GM08714 (cell line): Measurements from ENCODE around the gene PCBP2.
"Not testable (repeated sequence)": the region's sequence is repeated elsewhere in the genome, so short reads cannot be mapped to it uniquely, and the experiment has no call there.

Source experiments
- H3K4me3 ChIP-seq: fragments of 200-500 bp; sonication (Bioruptor generic); 2 replicates; pipeline ENCODE4 v1.5.1; 2014; ENCODE audit warnings: mild to moderate bottlenecking, low read length, inconsistent platforms
- ZNF274 ChIP-seq: IDR thresholded peaks from 2 replicates; pipeline ENCODE4 v1.6.1; 2012; ENCODE audit warnings: mild to moderate bottlenecking, low read depth, low read length

The PCBP2 gene

DNA sequence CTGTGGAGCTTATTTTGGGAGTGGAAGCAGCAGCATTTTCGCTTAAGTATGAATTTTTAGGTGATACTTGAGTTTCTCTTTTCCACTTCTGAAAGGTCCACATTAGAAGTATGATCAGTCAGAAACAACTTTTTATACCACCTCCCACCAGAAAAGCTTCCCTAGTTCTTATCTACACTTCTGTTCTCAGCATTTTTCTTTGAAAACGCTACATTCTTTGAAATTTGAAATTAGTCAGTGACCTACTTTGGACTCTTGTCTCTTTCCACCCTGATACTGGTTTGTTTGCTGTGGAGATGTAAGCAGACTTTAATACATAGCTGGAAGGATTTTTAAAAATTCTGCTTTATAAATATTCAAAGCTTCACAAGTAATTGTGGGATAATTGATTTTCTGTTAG is 22.2 kb downstream of the PCBP2 start:
- no peak for TF ChIP-seq ZNF274
- H3K4me3 ChIP-seq: no peak overlapping the region

DNA sequence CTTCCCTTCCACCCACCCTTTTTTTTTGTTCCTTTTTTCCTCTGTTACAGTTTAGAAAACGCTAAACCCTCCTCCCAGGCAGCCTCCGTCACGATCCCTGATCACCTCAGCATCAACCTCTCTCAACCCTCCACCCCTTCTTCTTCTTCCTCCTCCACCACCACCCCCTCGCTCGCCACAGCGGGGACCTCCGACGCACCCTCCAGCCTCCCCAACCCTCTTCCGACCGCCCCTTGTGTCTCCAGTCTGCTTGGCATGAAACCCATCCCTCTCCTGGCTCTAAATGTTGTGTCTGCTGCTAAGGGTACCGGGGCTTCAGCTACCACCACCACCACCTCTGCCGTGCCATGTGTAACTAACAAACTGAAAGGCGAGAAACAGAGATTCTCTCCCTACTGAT is 22.9 kb downstream of the PCBP2 start:
- no peak for TF ChIP-seq ZNF274
- no peak overlapping the region for H3K4me3 ChIP-seq

DNA sequence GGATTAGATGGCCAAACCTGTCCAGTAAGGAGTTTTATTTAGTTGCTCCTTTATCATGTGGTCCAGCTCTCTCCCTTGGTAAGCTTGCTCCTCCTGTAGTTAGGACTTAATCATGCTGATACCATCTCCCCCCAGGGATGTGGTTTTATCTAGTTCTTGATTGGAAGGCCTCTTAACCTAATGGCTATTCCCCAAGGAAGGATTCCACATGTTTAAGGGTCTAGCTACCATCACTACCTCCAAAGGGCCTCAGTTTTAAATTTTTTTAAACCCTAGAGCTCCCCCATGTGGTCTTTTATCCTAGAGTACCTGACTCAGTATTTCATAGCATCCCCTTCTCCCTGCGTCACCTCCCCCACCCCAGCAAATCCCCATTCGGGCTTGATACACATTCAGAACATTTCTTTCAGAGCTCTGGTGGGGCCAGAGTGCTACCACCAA is 24.9 kb downstream of the PCBP2 start:
- no peak overlapping the region for H3K4me3 ChIP-seq
- TF ChIP-seq ZNF274: no peak

DNA sequence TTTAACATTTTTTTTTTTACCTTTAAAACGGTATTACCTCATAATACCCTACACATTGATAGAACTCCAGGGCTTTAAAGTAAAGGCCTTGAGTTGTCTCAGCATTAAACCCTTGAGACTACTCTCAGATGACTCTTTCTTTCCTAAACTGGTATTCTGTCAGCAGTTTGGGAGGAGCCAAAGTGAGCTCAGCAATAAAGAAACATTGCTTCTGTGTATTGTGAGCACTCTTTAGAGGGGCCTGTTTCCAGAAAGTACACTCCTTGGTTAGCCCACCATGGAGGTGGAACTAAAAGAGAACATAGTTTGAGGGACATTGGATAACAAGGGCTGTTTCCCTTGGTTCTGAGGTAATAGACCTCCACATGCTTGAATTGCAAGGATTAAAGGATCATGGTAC is 27.0 kb downstream of the PCBP2 start:
- no peak for TF ChIP-seq ZNF274
- H3K4me3 ChIP-seq: no peak overlapping the region

DNA sequence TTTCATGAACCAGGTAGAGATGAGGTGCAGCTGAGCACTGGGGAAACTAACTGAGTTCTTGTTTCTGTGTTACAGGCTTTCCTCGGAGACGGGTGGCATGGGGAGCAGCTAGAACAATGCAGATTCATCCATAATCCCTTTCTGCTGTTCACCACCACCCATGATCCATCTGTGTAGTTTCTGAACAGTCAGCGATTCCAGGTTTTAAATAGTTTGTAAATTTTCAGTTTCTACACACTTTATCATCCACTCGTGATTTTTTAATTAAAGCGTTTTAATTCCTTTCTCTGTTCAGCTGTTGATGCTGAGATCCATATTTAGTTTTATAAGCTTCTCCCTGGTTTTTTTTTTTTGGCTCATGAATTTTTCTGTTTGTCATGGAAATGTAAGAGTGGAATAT is 27.4 kb downstream of the PCBP2 start:
- H3K4me3 ChIP-seq: no peak overlapping the region
- TF ChIP-seq ZNF274: no peak

DNA sequence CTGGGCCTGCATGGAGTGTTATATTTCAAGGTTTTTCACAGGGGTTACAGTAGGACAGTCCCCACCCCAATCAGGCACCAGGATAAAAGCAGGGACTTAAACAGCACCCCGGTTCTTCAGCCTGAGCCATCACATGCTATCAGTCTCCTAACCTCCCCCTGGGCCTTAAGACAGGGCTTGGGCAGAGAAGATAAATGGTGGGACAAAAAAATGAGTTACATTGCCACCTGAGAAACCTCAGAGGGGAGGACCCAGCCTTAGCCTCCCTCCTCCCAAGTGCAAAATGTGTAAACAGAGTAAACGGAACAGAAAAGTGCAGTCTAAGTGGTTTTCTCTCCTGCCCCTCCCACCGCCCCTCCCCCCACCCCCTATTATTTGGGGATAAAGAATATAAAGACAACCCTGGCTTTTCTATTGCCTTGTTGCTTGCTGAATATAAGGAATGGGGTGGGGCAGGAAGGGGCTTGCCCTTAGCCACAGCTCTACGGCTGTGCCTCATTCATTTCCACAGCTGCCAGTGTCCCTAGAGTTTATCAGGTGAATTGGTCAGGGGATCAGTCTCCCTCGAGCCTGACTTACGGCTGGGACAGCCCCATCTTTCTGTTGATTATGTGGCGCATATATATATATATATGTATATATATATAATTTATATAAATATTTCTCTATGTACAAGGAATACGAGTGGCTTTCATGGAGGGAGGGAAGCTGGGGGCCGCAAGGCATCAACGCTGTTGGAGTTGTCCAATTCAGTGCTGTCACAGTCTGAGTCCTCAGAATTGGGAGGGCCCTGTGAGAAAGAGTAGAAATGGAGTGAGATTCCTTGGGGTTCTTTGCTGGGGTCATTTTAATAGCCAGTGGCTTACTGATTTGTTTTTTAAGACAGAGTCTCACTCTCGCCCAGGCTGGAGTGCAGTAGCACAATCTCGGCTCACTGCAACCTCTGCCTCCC is 28.9 kb downstream of the PCBP2 start:
- H3K4me3 ChIP-seq: no peak overlapping the region
- TF ChIP-seq ZNF274: no peak

DNA sequence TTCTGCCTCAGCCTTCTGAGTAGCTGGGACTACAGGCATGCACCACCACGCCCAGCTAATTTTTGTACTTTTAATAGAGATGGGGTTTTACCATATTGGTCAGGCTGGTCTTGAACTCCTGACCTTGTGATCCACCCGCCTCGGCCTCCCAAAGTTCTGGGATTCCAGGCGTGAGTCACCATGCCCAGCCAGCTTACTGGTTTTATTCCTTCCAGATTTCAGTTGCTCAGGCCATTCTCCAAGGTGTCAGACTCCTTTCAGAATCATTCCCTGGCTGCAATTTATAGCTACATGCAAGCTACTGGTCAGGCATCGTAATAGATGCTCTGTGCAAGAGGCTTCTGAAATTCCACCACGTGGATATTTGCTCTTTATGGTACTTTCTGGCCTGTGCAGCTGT is 29.6 kb downstream of the PCBP2 start:
- H3K4me3 ChIP-seq: not testable (repeated sequence)

DNA sequence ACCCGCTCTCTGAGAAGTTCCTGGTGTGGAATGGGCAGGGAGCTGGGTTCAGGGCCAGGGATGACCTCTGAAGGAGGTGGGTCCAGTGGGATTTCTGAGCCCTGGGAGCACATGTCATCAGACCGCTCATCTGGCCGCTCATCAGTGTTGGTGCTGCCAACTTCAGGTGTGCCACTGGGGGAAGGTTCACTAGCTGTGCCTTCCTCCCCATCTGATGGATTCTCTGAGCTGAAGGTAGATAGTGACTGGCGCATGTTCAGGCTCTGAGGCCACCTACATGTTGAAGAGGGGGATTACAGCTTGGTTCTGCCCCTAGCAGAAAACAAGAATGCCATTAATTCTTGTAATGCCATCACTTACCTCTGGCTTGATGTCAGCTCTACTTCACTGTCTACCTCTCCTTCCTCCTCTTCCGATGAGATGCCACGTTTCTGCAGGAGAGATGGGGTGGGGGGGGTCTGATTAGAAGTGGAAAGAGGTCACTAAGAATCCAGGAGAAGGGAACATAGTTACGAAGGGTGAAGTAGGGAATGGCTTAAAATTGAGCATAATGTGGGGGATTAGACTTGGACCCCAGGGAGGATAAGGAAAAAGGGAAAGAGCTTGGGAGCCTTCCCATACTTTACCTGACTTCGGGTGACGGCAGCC is 30.2 kb downstream of the PCBP2 start:
- TF ChIP-seq ZNF274: no peak
- no peak overlapping the region for H3K4me3 ChIP-seq

DNA sequence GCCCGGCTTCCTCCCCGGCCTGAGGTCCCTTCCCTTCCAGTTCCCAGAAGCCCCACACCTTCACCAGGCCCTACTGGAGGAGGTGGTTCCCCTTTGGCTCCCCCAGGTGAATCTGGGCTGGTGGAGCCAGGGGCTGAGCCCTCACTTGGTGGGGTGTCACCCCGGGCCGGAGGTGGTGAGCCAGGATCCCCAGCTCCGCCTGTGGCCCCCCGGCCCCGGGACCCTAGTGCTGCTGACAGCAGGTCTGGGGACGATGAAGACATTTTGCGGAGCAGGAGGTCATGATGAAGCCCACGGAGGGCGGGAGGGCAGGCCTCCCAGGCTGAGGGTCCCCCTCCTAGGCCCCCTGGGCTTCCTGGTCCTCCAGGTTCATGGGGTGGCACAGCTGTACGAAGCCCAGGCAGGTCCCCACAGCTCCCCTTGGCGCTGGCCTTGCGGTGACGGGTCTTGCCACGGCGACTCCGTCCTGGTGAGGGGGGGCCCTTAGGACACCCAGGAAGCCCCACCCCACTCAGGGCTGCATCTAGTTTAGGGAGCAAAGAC is 30.8 kb downstream of the PCBP2 start:
- no peak overlapping the region for H3K4me3 ChIP-seq
- no peak for TF ChIP-seq ZNF274

DNA sequence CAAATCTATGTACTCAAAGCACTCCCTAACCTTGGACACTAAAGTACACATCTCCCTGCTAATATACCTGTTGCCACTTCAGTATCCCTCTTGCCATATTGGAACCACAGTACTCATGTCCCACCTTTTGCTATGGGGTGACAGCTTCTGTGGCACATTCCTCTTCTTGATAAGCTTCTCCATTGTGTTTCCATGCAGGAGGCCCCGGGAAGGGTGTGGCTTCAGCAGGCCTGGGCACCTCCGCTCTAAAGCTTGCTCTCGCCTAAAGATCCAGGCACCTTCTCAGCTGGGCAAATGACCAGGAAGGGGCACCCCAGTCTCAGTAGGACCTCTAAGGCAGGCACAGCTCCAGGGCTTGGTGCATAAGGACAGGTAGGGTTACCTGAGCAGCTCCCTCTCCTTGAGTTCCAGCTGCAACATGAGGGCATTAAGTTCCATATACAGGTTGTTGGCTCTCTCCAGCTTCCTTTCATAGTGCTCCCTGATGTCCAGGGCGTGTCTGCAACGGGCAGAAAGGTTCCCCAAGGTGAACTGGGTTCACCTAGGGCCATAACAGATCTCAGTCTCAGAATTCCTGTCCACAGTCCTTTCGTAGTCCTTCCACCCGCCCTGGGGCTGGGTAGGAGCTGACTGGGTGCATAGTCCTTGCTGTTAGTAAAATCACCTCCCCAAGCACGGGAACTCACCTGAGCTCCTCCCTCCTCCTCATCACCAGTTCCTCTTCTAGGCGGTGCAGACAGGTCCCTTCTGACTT is 31.5 kb downstream of the PCBP2 start:
- TF ChIP-seq ZNF274: no peak
- no peak overlapping the region for H3K4me3 ChIP-seq

DNA sequence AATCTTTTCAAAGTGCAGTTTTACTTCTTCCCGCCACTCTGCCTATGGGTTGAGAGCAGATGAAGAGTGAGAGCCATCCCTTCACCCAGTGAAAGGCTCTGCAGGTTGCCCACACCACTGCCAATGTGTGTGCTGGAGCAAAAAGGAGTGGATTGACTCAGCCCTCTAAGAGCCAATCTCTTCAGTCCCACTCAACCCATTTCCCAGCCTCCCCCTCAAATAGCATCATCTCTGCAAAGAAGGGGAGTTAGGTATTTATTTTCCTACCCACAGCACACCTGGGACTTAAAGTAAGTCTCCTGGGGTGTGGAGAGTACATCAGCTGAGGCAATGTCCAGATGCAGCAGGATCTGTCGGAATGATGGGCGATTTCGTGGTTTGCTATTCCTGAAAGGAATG is 32.1 kb downstream of the PCBP2 start:
- no peak for TF ChIP-seq ZNF274
- no peak overlapping the region for H3K4me3 ChIP-seq

DNA sequence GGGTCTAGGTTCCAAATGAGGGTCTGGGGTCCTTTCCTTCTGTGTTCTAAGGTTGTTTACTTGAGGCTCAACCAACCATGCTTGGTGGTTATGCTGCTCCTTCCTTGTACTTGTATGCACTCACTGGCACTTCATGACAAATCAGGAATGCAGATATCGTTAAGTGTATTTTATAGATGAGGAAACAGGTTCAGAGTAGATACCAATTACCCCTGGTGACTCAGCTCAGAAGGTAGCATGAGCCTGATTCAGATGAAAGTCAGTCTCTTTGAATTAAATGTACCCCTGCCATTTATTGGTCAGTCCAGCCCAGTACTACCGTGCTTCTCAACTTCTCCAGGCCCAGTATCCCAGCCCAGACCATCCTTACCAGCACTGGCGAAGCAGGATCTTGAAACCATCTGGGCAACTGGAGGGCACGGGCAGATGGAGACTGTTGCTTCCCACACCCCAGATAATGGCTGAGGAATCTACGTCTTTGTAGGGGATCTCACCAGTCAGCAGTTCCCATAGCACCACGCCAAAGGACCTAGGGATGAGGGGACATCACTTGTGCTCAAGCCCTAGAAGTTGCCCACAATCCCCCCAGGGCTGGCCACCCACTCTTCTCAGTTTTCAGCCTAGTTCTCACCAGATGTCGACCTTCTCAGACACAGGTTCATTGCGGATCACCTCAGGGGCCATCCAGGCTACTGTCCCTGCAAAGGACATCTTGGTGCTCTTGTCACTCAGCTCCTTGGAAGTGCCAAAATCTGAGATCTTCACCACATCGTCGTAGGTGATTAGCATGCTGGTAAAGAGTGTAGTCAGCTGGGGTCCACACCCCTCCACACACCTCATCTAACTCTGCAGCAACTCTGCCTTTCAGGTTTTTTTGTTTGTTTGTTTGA is 33.0 kb downstream of the PCBP2 start:
- TF ChIP-seq ZNF274: no peak
- no peak overlapping the region for H3K4me3 ChIP-seq

DNA sequence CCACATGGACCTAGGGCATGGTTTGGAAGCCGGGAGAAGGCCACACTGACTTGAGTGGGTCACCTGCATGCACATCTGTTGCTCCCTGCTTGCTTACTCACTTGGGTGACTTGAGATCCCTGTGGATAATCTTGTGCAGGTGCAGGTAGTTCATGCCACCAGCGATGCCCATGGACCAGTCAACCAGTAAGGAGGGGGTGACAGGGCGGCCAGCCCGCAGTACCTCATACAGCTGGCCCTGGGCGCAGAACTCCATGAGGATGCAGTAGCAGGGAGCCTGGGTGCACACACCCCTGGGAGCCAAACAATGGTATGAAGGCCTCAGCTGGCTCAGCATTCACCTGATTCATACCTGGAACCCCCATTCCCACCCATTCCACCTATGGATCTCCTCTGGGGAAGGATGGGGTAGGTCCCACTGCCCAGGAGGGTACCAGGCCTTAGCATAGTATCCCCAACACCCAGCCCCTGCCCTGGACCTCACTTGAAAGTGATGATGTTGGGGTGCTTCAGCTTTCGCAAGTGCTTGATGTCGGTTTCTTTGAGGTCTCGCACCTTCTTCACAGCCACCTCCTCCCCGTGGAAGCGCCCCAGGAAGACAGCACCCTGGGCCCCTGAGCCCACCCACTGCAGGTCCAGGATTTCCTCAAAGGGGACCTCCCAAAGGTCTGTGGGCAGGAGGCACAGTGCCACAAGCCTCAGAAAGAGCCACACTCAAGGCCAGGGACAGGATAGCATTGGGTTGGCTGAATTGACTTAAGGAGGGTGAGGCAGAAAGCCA is 34.2 kb downstream of the PCBP2 start:
- no peak overlapping the region for H3K4me3 ChIP-seq
- no peak for TF ChIP-seq ZNF274
